Activated CD8-positive, alpha-beta T cell treated with anti-CD3 and anti-CD28 coated beads for 36 hours (primary cell): Measurements from ENCODE around the gene NUP214. TPM values are rescaled to one million over a fixed set of nuclear protein-coding genes. Genes with fewer than 3 reads are reported as not detected.
A peak's percentile ranks its signal among the peaks of the same experiment; 100 is the strongest.

ENCODE experiments used
- ATAC-seq: fragments of 200-7000 bp; cut with Tn5 transposase; one replicate; pipeline ENCODE4 v1.10.0; 2021; ENCODE audit warnings: mild to moderate bottlenecking, moderate library complexity
- CTCF ChIA-PET: fragments of 350-600 bp; sonication (Branson Sonifier 250); formaldehyde crosslinking; loops from one replicate; lab custom pipeline; 2021; ENCODE audit warnings: antibody characterized with exemption; lab: Charles Lee
- POLR2A ChIA-PET: fragments of 350-600 bp; sonication (Branson Sonifier 250); formaldehyde crosslinking; loops from one replicate; lab custom pipeline; 2021; ENCODE audit warnings: antibody characterized with exemption; lab: Charles Lee
- DNase-seq: peaks from one replicate; pipeline ENCODE4 v3.0.0-alpha.2; 2020
- H3K27ac Mint-ChIP-seq: one replicate; pipeline ENCODE4 v1.8.0; 2021; ENCODE audit warnings: mild to moderate bottlenecking, mixed read lengths
- H3K27me3 Mint-ChIP-seq: one replicate; pipeline ENCODE4 v1.8.0; 2021; ENCODE audit warnings: mixed read lengths
- H3K36me3 Mint-ChIP-seq: one replicate; pipeline ENCODE4 v1.8.0; 2021; ENCODE audit warnings: low read depth, mixed read lengths
- H3K4me1 Mint-ChIP-seq: one replicate; pipeline ENCODE4 v1.8.0; 2021; ENCODE audit warnings: low read depth, mixed read lengths
- H3K4me3 Mint-ChIP-seq: one replicate; pipeline ENCODE4 v1.8.0; 2021; ENCODE audit warnings: mild to moderate bottlenecking, moderate library complexity, mixed read lengths
- H3K9me3 Mint-ChIP-seq: one replicate; pipeline ENCODE4 v1.8.0; 2021; ENCODE audit warnings: mixed read lengths
- CTCF ChIP-seq: fragments of 200-600 bp; IDR thresholded peaks from one replicate; pipeline ENCODE4 v1.8.0; 2022; ENCODE audit warnings: antibody characterized with exemption, mild to moderate bottlenecking
- intact Hi-C: fragments of 100-400 bp; cut with micrococcal nuclease; formaldehyde crosslinking; loops from one replicate; pipeline ENCODE4 v1.10.0; 2022
- total RNA-seq, 2 experiments: library from RNA; stranded (reverse); gene quantifications; one replicate each; pipeline ENCODE4 v1.2.3, GENCODE V29; 2021

NUP214 gene
- total RNA-seq, 2 experiments from 2014 or later = 57.6 to 58.3 TPM

- no peak for TF ChIP-seq CTCF
- H3K27me3 Mint-ChIP-seq = no peaks in the 10 kb centered on the region
- ATAC-seq (no peak), DNase-seq (no peak)
- intact Hi-C loops = no loop called here
- no peaks in the 10 kb centered on the region for H3K9me3 Mint-ChIP-seq
- no peaks in the 10 kb centered on the region for H3K4me1 Mint-ChIP-seq
- no peak overlapping the region for H3K4me3 Mint-ChIP-seq
- ChIA-PET POLR2A (interaction anchor here (0.7 to 1.9 kb wide), 3 partner anchors 9 to 530 kb away, joined by 3 to 5 read pairs (median 4); no protein-coding TSS in a partner anchor), CTCF (interaction anchor here (1.4 to 3.2 kb wide), 4 partner anchors 16 to 138 kb away, joined by 4 to 14 read pairs (median 4); no protein-coding TSS in a partner anchor)
- H3K36me3 Mint-ChIP-seq = peaks cover 56% of the 10 kb centered on the region
- H3K27ac Mint-ChIP-seq = no peak overlapping the region
Observed at GRCh38 chr9:131198041-131198715, 72.8 kb downstream of the NUP214 start.

- H3K4me3 Mint-ChIP-seq = no peak overlapping the region
- no peak overlapping the region for H3K27ac Mint-ChIP-seq
- H3K4me1 Mint-ChIP-seq = no peaks in the 10 kb centered on the region
Observed at GRCh38 chr9:131201856-131202255, 76.5 kb downstream of the NUP214 start.

GRCh38 chr9:131203431-131204218 is 78.2 kb downstream of the NUP214 start:
- Mint-ChIP-seq H3K27ac (peak overlapping the region; percentile 35), H3K4me3 (no peak overlapping the region), H3K4me1 (no peaks in the 10 kb centered on the region), H3K9me3 (no peaks in the 10 kb centered on the region), H3K27me3 (no peaks in the 10 kb centered on the region), H3K36me3 (peaks cover 51% of the 10 kb centered on the region)
- DNase-seq (peak; percentile 20), ATAC-seq (no peak)
- no peak for TF ChIP-seq CTCF
- ChIA-PET POLR2A (interaction anchor here (0.6 kb wide), 1 partner anchor 34 kb away, joined by 3 read pairs; no protein-coding TSS in a partner anchor), CTCF (interaction anchor here (1.4 kb wide), 1 partner anchor 81 kb away, joined by 3 read pairs; no protein-coding TSS in a partner anchor)
- intact Hi-C loops = no loop called here

More at GRCh38 chr9:131201856-131202255, 76.5 kb downstream of the NUP214 start:
- no peak for ATAC-seq
- Mint-ChIP-seq H3K9me3 (no peaks in the 10 kb centered on the region), H3K27me3 (no peaks in the 10 kb centered on the region), H3K36me3 (peaks cover 54% of the 10 kb centered on the region)
- POLR2A ChIA-PET = no interaction called here
- no peak for DNase-seq
- CTCF ChIA-PET = no interaction called here
- no peak for TF ChIP-seq CTCF
- intact Hi-C loops = no loop called here

- POLR2A ChIA-PET = interaction anchor here (0.6 kb wide), 1 partner anchor 33 kb away, joined by 3 read pairs; no protein-coding TSS in a partner anchor
- Mint-ChIP-seq H3K27me3 (no peaks in the 10 kb centered on the region), H3K9me3 (no peaks in the 10 kb centered on the region), H3K36me3 (peaks cover 45% of the 10 kb centered on the region), H3K4me3 (no peak overlapping the region), H3K27ac (no peak overlapping the region), H3K4me1 (no peaks in the 10 kb centered on the region)
- intact Hi-C loops = no loop called here
- no peak for TF ChIP-seq CTCF
- DNase-seq = no peak
- CTCF ChIA-PET = interaction anchor here (1.4 to 1.5 kb wide), 2 partner anchors 15 to 80 kb away, joined by 3 read pairs; no protein-coding TSS in a partner anchor
- no peak for ATAC-seq
Observed at GRCh38 chr9:131204285-131204684, 78.9 kb downstream of the NUP214 start.
